Transverse colon (tissue), 3 donors: Measurements from ENCODE around the gene GJB5.

ENCODE experiments used
- POLR2A ChIP-seq: fragments of 450-650 bp; IDR thresholded peaks from one replicate; pipeline ENCODE4 v1.6.1; 2016; ENCODE audit warnings: antibody characterized with exemption, mild to moderate bottlenecking, moderate library complexity
- TF ChIP-seq, protein P1 (sequence below), 5 experiments: fragments of 200-600 bp in 3 of 5; fragments of 450-650 bp in 2 of 5; sonication (generic) in 3 of 5; IDR thresholded peaks; 1 replicate in 2 of 5; 2 replicates in 3 of 5; pipeline ENCODE4 v1.5.1; 2016 to 2017; ENCODE audit warnings: antibody characterized with exemption in 5 of 5, inconsistent platforms in 3 of 5, mild to moderate bottlenecking in 2 of 5, moderate library complexity in 1 of 5

DNA sequence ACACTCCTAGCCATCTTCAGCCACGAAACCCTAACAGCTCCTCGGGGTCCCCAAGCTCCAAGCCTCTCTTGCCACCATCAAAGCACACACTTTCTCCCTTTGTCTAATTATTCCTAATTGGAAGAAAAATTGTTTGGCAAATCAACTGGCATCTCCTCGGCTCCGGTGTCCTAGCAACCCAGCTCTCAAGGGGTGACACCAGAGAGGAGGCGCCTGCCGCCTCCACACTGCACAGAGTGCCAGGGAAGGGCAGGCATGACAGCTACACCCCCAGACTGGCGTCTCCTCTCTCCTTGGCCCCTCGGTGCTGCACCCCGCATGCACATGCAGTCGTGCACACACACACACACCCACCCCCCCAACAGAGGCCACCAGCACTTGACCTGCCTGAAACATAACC is 18.2 kb upstream of the GJB5 start:
- TF ChIP-seq, protein P1, sequence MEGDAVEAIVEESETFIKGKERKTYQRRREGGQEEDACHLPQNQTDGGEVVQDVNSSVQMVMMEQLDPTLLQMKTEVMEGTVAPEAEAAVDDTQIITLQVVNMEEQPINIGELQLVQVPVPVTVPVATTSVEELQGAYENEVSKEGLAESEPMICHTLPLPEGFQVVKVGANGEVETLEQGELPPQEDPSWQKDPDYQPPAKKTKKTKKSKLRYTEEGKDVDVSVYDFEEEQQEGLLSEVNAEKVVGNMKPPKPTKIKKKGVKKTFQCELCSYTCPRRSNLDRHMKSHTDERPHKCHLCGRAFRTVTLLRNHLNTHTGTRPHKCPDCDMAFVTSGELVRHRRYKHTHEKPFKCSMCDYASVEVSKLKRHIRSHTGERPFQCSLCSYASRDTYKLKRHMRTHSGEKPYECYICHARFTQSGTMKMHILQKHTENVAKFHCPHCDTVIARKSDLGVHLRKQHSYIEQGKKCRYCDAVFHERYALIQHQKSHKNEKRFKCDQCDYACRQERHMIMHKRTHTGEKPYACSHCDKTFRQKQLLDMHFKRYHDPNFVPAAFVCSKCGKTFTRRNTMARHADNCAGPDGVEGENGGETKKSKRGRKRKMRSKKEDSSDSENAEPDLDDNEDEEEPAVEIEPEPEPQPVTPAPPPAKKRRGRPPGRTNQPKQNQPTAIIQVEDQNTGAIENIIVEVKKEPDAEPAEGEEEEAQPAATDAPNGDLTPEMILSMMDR (IDR thresholded peaks at IDR 0.05): no peak
- no peak for TF ChIP-seq POLR2A
